Activated CD8-positive, alpha-beta memory T cell treated with anti-CD3 and anti-CD28 coated beads, Interleukin-2, amount 50 U/mL, for 1 hour (primary cell): Measurements from ENCODE around the gene DENND5A.
A peak's percentile ranks its signal among the peaks of the same experiment; 100 is the strongest.

Experiments used
- DNase-seq: peaks from one replicate; pipeline ENCODE4 v3.0.0-alpha.2; 2020; ENCODE audit errors: extremely low read depth

The DENND5A gene

DNA sequence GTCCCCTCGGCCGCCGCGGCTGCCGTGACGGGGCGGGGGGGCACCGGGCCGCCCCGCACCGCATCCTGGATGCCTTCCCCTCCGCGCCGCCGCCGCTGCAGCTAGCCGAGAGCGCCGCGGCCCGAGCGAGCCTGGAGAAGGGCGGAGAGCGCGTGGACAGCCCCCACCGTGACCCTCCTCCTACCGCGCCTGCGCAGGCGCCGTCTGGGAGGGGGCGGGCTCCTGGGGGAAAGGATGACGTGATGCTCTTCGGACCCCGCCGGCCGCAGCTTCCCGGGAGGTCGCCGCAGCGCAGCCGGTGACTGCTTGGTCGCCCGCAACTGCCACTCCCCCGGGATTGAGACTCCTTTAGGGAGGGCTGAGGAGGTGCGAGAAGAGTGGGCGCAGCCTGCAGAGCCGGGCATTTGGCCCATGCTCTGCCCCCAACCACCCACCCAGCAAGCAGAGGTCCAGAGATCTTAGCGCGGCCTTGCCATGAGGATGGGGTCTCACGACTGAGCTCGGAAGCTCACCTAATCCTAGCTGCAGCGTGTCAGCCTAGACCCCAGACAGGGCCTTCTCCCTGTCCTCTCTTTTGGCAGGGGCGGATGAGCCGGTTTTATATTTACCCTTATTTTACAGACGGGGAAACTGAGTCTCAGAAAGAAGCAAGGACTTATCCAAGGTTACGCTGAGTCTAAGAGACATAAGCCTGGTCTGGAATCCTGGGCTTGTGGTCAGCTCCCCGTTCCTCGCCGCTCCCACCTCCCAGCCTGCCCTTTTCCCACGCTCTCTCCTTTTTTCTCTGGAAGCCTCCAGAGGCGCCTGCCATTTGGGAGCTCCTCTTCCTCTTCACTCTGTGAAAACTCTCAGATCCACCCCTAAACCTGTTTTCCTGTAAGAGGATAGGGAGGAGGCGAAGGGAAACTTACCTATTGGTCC, at the start of gene DENND5A:
TSS of gene DENND5A (minus strand) at position 140 of the 921 bp plus-strand sequence. CDS start 281 bp downstream, outside the sequence.
- no peak for DNase-seq

DNA sequence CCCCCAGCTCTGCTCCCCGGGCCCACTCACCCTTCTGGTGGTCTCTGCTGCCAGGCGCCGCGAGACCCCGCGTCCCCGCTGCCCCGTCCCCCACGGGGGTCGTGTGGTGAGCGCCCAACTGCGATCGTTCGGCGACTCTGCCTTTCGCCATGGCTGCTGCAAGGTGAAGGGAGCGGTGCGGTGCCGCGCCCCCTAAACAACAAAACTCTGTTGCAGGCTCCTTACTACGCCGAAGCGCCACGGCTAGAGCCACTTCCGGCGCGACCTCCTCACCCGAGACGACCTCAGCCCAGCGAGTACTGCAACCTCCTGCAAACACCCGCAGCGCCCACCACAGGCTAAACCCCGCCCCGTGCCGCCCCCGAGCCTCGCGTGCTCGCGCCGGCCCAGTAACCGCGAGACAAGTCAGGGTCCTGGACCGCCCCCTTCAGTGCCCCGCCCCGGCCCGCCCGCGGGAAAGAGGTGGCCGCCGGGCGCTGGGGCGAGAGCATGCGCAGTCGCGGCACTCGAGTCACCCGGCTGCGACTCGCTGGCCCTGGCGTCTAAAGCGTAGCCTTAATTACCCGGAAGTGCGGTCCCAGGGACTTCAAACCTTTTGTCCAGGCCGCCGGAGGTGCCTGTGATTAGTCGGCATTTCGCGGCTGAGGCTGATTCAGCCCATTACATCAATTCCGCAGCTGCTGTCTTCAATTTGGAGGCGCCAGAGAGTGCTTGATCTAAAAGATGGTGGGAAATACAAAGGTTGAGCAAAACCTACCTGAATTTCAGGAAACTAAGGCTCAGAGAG, 49.3 kb upstream of the DENND5A start, which contains the start of gene TMEM41B:
TSS of gene TMEM41B (minus strand) at position 303 of the 787 bp plus-strand sequence. CDS start at position 151, 152 bp downstream.
- DNase-seq, result peak; percentile 93

DNA sequence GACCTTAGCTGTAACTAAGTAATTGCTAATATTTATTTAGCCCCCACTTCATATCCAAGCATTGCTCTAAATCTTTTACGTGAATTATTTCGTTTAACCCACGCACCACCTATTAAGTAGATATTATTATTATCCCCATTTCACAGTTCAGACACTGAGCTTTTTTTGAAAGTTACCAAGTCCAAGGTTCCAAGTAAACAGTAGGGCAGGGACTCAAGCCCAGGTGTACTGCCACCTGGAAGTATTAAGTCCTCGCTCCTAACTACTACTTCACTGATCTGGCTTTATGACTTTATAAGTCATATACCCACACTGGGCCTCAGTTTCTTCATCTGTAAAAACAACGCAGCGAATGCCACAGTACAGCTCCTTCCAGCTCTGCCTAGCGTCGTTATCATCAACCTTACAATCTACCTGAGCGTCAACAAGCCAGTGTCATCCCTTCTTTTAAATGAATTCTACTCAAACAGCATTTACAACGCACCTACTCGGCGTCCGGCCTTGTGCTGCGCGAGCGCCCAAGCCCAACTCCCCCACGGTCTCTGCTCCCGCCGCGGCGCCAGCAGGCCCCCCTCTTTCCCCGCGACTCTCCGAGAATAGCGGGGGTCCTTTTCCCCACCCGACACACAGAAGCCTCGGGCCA, 48.6 kb upstream of the DENND5A start:
- DNase-seq, result no peak

DNA sequence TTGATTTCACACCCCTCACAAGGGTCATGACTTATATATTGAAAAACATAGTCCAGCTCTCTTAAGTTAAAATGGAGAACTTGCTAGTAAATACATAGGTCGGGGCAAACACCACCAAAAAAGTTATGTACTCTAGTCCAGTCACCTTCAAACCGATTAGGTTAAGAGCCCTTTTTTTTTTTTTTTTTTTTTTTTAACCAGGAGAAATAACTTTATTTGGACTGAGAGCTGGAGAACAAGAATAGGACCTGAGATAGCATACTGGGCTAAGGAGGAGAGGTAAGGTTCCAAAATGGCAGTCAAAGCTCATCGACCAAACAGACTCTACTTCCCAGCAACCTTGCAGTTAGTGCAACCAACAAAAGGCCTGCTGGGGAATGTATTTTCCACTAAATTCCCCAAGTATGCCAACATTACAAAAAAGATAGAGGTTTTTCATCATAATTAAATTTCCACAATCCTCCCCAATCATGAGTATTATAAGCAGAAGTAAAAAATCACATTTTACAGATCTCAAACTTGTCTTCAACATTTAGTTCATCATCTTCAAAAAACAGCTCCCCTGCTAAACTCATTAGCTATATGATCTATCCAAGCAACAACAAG, 45.4 kb upstream of the DENND5A start:
- DNase-seq, result no peak

DNA sequence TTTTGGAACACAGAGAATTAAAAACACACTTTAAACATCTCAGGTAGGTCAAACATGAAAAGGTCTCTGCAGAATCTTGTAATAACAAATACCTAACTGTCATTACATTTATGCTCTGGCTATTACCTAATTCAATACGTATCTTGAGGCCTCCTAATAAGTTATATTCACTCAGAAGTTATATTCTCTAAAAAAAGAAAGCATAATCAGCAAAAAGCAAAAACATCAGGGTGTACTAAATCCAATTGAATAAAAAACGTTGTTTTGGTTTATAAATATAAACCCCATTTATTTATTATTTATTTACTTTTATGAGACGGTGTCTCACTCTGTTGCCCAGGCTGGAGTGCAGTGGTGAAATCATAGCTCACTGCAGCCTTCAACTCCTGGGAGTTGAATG, 39.0 kb upstream of the DENND5A start:
- no peak for DNase-seq

DNA sequence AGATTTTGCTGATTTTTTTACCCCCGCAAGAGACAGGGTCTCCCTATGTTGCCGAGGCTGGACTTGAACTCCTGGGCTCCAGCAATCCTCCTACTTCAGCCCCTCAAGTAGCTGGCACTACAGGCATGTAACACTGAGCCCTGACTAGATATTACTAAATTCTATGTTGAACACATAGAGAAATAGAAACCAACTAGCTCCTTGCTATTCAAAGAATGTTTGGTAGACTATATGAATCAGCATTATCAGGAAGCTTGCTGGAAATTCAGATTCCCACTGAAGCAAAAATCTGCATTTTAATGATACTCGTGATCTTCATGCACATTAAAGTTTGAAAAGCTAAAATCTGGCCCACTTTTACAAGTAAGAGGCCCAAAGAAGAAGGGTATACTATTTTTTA, 37.3 kb upstream of the DENND5A start:
- DNase-seq, result no peak

DNA sequence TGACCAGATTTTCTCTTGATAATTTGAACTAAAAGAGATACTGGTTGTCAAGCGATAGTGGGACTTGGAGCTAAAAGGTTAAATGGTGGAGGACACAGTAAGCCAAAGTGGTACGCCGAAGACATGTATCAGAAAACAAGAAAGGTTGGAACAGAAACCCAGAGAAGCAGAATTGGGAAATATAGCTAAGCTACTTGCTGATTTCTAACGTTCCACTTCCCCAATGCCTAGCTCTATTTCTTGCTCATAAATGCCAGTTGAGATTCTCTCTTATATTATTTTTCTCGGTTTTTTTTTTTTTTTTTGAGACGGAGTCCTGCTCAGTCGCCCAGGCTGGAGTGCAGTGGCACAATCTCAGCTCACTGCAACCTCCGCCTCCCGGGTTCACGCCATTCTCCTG, 36.6 kb upstream of the DENND5A start:
- no peak for DNase-seq

DNA sequence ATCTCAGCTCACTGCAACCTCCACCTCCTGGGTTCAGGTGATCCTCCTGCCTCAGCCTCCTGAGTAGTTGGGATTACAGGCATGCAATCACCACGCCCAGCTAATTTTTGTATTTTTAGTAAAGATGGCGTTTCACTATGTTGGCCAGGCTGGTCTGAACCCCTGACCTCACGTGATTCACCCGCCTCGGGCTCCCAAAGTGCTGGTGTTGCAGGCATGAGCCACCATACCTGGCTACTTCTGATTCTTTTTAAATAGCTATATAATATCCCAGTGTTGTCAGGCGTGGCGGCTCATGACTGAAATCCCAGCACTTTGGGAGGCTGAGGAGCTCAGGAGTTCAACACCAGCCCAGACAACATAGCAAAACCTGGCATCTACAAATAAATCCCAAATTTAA, 28.5 kb upstream of the DENND5A start:
- no peak for DNase-seq

DNA sequence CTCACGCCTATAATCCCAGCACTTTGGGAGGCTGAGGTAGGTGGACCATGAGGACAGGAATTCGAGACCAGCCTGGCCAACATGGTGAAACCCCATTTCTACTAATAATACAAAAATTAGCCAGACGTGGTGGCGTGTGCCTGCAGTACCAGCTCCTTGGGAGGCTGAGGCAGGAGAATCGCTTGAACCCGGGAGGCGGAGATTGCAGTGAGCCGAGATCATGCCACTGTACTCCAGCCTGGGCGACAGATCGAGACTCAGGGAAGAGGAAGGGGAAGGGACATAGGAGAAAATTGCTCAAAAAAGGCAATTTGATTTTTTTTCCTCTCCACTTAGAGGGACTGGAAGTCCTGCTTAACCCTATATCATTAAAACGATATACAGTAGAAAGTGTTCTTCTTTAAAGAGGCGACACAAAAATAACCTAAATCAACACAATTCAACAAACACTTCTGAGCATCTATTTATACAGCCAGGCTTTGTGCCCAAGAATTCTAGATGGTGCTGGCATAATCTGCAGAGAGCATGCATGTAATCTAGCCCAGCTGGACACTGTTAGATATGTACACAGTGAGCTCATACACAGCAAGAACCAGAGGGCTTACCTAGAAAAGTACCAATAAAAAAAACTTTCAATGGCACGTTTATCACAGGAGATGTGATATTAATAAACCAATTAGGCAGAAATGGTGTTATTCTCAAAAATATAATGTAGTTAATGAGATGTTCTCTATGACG, 20.9 kb upstream of the DENND5A start:
- no peak for DNase-seq

DNA sequence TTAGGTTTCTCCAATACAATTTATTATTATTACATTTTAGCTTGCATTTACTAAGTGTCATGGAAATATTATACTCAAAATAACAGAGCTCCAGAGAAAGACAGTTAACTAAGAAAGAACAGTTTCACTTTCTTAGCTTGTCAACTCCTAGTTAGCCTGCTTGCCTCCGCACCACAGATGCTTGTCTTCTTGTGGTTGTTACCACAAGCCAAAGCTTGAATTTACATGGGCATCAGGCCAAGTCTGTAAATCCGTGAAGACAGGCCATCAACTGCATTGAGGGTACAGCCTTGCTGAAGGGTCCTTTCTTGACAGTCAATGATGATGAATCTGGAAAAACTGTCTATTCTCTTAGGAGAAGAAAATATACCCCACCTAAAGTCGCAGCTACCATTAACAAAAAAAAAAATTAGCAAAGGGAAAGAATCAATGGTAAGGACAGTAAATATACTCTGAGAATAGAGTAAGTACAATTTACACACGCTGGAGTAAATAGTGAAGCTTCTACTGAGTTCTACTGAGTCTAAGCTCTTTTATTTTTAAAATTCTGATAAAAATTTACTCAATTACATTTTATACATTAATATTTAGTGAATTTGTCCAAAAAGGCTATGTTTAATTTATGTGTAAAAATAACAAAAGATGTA, 15.6 kb upstream of the DENND5A start:
- peak; percentile 16 for DNase-seq

DNA sequence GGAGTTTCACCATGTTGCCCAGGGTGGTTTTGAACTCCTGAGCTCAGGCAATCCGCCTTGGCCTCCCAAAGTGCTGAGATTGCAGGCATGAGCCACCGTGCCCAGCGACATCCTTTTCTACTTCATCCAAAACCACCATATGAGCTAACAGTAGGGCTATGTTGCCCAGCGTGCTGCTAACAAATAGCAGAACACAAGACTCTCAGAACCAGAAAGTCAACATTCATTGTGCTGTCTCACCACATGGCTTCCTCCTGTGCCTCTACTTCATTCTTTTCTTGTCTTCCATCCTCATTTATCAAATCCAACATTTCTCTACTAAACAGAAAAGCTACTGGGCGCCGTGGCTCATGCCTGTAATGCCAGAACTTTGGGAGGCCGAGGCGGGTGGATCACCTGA, 12.0 kb upstream of the DENND5A start:
- DNase-seq, result no peak

DNA sequence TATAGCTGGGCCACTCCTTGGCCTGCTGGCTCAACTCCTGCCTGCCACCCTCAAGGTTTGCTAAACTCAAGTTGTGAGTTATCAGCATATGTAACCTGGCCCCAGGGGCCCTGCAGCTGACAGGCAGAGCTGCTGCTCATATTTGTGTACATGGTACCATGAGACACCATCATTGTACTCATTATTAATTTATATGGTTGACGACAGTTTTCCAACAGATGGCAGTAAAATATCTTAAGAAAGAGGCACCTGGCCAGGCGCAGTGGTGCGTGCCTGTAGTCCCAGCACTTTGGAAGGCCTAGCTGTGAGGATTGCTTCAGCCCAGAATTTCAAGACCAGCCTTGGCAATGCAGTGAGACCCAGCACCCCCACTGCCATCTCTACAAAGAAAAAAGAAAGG, 11.4 kb upstream of the DENND5A start:
- DNase-seq, result no peak

DNA sequence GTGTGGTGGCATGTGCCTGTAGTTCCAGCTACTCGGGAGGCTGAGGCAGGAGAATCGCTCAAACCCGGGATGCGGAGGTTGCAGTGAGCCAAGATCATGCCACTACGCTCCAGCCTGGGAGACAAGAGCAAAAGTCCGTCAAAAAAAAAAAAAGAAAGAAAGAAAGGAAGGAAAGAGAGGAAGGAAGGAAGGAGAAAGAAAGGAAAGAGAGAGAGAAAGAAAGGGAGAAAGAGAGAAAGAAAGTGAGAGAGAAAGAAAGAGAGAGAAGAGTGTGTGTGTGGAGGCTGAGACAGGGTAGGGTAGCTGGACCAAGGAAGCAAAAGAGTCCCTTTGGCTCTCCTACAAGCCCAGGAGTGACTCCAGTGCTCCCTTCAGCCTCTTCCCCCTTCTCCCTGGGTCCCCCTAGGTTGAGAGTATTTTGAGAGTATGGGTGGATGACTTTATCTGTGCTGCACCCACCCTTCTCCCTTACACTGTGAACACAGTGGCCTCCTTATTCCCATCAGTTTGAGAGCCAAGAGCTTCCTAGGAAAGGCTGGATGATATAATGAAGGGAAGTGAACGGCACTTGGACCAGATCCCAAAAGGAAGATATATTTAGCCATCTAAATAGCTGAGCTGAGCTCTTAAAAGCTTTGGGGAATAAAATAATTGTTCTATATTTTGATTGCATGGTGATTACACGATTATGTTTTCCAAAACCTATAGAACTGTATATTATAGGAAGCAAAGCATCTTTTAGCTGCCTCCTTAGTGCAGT, 9.5 kb upstream of the DENND5A start:
- DNase-seq, result no peak

DNA sequence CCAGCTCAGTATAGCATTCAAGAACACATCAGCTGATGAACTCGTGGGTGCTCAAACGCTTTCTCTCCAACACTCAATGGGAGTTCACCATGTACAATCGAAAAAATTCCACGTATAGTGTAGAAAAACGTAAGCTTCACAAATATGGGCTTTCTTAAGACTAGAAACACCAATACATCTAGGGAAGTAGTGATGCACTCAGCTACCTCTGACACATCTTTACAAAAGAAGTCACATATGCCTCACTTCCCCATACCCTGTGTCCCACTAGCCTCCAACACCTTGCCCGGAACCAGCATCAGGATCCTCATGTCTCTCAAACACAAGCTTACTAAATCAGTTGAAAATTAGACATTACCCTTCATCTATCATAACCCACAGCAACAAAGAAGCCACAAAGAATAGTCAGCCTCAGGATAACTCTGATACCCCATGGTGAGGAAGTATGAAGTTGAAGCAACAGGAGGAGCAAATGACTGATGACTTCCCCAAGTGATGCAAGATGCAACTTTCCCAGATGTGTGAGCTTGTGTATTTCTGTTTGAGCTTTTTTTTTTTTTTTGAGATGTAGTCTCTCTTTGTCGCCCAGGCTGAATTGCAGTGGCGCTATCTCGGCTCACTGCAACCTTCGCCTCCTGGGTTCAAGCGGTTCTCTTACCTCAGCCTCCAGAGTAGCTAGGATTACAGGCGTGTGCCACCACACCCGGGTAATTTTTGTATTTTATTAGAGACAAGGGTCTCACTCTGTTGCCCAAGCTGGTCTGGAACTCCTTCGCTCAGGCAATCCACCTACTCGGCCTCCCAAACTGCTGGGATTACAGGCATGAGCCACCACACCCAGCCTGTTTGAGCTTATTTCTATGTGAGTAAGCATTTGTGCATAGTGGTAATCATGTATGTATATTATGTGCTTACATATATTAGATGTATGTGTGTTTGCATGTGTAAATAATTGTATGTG, 8.5 kb upstream of the DENND5A start:
- no peak for DNase-seq

DNA sequence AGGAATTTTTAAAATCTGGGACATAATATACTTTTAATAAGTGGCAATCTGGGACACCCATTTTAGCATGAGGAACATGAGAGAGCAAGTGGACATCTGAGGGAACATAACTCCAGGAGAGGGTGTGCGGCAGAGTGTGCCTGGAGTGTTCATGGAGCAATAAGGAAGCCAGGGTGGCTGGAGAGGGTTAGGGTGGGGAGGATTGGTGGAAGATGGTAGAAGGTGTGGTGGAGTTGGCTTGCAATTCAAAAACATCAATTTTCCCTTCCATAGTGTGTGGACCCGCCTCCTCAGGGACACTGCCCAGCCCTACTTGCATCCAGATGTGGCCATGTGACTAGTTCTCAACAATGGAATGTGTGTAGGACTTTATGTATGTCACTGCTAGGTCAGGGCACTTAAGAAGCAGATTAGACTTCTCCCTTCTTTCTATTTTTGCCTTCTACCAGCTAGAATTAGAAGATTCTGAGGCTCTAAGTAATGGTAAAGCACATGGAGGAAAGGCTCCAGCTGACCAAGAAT, 4.4 kb upstream of the DENND5A start:
- DNase-seq, result no peak

DNA sequence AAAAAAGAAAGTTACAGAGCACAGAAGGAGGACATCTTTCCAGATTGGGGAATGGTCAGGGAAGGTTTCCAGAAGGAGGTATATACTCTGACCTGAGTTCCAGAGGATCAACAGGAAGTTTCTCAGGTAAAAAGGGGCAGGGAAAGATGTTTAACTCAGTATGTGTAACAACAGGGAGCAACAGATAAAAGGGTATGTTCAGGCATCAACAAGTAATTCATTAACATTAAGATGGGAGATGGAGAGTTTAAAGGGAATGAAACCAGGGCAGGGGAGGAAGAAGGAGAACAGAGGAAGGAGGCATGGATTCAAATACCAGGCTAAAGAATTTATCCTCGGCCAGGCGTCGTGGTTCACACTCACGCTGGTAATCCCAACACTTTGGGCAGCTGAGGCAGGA, 2.5 kb upstream of the DENND5A start:
- no peak for DNase-seq

DNA sequence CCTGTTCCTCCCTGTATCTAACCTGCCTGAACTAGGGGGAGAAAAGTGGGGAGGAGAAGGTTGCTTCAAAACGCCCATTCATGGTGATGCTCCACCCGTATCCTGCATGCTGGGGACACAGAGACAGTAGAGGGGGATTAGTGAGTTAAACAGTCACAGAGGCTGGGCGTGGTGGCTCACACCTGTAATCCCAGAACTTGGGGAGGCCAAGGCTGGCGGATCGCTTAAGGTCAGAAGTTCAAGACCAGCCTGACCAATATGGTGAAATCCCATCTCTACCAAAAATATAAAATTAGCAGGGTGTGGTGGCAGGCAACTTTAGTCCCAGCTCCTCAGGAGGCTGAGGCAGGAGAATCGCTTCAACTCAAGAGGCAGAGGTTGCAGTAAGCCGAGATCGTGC, 1.8 kb upstream of the DENND5A start:
- DNase-seq, result no peak

DNA sequence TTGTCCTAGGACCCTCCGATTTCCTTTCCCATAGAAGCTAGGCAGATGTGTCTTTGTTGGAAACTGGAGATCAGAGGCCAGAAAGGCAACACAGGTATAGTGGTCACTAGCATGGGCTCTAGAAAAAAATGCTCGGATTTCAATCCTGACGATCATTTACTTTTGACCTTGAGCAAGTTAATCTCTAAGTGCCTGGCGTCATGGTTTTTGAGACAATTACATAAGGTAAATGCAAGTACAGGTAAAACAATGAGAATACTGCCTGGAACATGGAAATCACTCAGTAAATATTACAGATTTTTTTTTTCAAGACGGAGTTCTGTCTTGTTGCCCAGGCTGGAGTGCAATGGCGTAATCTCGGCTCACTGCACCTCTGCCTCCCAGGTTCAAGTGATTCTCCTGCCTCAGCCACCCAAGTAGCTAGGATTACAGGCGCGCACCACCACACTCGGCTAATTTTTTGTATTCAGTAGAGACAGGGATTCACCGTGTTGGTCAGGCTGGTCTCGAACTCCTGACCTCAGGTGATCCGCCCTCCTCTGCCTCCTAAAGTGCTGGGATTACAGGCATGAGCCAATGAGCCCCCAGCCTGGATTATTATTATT, 1.1 kb upstream of the DENND5A start:
- DNase-seq, result no peak
